Astrocyte (in vitro differentiated cells and primary cell): ENCODE data around the gene MAX. TPM values are rescaled to one million over a fixed set of nuclear protein-coding genes. Genes with fewer than 3 reads are reported as not detected.

Experiments used
- microRNA-seq: library from miRNA; unstranded; fragments of <30 nt; microRNA quantifications from one replicate; pipeline ENCODE4 v1.2.0, GENCODE V29; 2020
- total RNA-seq: library from RNA; stranded (reverse); gene quantifications from 2 replicates; pipeline ENCODE4 v1.2.1, GENCODE V29; 2021

Gene MAX
- total RNA-seq, 1 donor from 2014 or later = 113 TPM

Small RNA genes lying within 50 kb of the gene (microRNA-seq; reads per million reads assigned to microRNA genes)
- gene MIR4706 = 4.7 reads per million, percentile 19 among the genes with 10 or more reads in this experiment

Other genes with a start within 250 kb of the MAX start
- gene SPTB, start 222.6 kb downstream of the MAX start, total RNA-seq = 0.32 and 0.43 TPM in 2 replicates
- gene CHURC1, start 188.1 kb downstream of the MAX start, total RNA-seq = 45.3 and 48.1 TPM in 2 replicates
- not detected in 2 replicates for gene GPX2, start 159.8 kb downstream of the MAX start, total RNA-seq
- 32.1 and 36.3 TPM in 2 replicates for gene RAB15, start 130.2 kb downstream of the MAX start, total RNA-seq
- 19.9 and 20.0 TPM in 2 replicates for gene FNTB, start 115.6 kb downstream of the MAX start, total RNA-seq